Activated CD4-positive, alpha-beta T cell treated with anti-CD3 and anti-CD28 coated beads for 1 hour (primary cell): Measurements from ENCODE around the gene KRTAP5-5.
"Not testable (repeated sequence)": the region's sequence is repeated elsewhere in the genome, so short reads cannot be mapped to it uniquely, and the experiment has no call there.

Experiments
- DNase-seq: peaks from one replicate; pipeline ENCODE4 v3.0.0-alpha.2; 2020

The KRTAP5-5 gene

GRCh38 chr11:1629326-1630185 lies at the start of gene KRTAP5-5:
KRTAP5-5 (plus strand) TSS chr11:1629775; CDS start chr11:1629841, 66 bp downstream.
- no peak for DNase-seq

DNA sequence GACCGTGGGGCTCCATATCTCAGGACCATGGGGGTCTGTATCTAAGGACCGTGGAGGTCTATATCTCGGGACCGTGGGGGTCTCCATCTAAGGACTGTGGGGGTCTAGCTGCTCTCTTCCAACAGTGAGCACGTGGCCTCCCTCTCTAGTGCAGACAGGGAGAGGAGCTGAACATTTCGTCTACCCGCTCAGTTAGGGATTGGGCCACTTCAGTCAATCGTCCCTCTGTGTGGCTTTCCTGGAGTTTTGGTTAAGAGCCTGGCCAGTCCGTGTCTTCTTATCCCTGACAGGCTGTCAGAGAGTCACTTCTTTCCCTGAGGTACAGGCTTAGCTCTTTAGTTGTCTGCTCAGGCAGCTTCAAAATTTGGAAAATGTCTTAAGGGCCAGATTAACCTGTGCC lies 47.6 kb upstream of the KRTAP5-5 start:
- no peak for DNase-seq

- DNase-seq, result not testable (repeated sequence)
These were observed 46.7 kb upstream of the KRTAP5-5 start for GRCh38 chr11:1582909-1583308.

- DNase-seq, result not testable (repeated sequence)
These were observed 44.8 kb upstream of the KRTAP5-5 start, which contains the start of gene KRTAP5-1 for GRCh38 chr11:1584661-1585370. KRTAP5-1 (minus strand) TSS chr11:1585283; CDS start chr11:1585249, 34 bp downstream.

GRCh38 chr11:1586699-1587098 lies 42.9 kb upstream of the KRTAP5-5 start:
- no peak for DNase-seq

DNA sequence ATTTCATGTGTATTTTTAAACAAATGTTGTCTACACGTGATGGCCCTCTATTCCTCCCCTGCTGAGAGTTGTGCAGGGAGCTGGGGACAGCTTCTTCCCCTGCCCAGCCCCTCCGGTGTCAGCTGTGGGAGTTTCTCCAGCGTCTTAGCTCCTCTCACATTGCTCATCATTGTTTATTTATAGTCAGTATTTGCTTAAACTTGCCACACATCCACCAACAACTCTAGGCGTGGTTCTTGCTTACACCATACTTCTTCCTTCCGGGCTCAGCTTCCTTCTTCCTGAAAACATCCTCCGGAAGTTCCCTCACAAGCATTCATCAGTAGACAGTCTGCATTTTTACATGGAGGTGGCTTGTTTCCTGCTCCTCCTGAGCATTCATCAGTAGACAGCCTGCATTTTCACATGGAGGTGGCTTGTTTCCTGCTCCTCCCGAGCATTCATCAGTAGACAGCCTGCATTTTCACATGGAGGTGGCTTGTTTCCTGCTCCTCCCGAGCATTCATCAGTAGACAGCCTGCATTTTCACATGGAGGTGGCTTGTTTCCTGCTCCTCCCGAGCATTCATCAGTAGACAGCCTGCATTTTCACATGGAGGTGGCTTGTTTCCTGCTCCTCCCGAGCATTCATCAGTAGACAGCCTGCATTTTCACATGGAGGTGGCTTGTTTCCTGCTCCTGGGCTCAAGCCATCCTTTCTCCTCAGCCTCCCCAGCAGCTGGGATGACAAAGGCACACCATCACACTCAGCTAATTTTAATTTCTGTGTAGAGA lies 40.2 kb upstream of the KRTAP5-5 start:
- not testable (repeated sequence) for DNase-seq

DNA sequence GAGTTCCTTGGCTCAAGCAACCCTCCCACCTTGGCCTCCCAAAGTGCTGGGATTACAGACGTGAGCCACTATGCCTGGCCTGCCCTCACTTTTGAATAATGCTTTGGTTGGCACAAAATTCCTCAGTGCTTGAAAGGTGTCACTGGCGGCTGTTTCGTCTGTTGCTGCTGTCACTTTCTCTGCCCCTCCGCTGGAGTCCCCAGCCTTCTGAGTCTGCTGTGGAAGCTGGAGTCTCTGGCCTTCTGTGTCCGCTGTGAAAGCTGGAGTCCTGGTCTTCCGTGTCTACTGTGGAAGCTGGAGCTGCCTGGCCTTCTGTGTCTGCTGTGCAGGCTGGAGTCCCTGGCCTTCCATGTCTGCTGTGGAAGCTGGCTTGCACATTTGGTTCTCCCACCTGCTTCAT lies 39.6 kb upstream of the KRTAP5-5 start:
- no peak for DNase-seq

GRCh38 chr11:1592628-1593027 lies 36.9 kb upstream of the KRTAP5-5 start:
- no peak for DNase-seq

DNA sequence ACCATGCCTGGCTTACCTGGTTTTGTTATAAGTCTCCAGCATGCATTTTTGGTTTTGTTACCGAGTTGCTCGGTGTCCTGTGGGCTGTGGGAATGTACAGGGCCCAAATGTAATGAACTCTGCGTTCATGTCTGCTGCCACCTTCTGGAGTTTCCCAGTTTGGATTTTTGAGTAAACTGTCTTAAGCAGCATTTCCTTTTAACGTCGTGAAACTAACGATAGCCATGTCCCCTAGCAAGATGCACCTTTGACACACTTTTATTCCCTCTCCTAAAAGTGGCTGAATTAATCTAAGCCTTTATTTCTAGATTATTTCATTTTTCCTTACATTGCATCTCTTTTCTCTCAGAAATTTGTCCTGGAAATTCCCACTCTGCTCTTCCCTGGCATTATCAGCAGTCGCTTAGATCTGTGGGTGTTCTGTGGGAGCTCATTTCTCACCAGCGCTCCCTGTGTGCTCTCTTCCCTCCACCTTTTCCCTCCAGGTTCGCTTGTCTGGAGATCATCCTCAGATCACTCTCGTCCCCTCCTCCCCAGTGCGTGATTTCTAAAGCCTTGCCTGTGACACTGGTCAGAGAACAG lies 33.5 kb upstream of the KRTAP5-5 start:
- DNase-seq, result not testable (repeated sequence)

- not testable (repeated sequence) for DNase-seq
These were observed 32.9 kb upstream of the KRTAP5-5 start for GRCh38 chr11:1596576-1597121.

DNA sequence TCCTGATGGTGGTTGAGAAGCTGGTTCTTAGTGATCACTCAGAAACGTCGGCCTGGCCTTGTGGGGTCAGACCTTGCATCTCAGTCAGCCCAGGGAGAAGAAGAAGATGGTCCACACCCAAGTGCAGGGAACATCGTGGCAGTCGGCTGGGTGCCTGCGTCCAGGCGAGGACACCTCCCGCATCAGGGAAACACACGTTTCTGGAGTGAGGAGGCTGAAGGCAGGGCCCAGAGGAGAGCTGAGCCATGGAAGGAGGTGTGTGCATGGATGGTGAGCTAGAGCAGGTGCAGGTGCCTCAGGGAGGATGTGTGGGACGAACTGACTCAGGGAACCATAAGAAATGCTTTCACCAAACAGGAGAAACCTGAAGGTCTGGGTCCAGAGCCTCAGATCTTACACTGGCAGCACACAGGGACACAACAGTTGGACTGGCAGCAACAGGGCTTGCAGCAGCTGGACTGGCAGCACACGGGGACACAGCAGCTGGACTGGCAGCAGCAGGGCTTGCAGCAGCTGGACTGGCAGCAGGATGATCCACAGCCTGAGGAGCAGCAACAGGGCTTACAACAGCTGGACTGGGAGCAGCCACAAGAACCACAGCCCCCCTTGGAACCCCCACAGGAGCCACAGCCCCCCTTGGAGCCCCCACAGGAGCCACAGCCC lies 32.1 kb upstream of the KRTAP5-5 start:
- DNase-seq, result no peak

DNA sequence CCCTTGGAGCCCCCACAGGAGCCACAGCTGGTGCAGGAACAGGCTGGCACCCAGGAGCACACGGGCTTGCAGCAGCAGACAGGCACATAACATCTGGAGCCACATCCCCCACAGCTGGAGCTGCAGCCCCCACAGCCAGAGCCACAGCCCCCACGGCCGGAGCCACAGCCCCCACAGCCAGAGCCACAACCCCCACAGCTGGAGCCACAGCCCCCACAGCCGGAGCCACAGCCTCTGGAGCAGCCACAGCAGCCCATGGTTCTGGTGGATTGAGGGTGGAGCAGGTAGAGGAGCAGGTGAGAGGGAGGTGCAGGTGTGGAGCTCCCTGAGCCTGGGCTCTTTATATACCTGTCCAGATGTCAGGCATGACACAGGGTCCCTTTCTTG lies 31.6 kb upstream of the KRTAP5-5 start, which contains the start of gene KRTAP5-2:
Gene KRTAP5-2 (minus strand): TSS at position 301 of the 387 bp plus-strand sequence. CDS start 44 bp downstream, at position 257.
- no peak for DNase-seq

DNA sequence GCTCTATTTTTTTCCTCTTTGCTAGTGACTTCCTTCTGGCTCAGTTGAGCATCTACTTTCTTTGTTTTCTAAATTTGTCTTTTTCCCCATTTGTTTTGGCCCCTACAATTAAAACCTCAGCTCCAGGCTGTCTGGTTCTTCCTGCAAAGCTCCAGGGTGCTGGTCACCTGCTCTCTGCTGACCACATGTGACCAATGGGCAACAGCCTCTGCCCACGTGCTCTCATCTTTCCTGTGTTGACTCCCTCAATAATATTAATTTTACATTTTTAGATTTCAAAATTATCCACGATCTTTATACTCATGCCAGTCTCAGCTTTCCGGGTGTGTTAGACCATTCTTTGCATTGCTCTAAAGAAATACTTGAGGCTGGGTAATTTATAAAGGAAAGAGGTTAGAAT lies 31.2 kb upstream of the KRTAP5-5 start:
- DNase-seq, result not testable (repeated sequence)

DNA sequence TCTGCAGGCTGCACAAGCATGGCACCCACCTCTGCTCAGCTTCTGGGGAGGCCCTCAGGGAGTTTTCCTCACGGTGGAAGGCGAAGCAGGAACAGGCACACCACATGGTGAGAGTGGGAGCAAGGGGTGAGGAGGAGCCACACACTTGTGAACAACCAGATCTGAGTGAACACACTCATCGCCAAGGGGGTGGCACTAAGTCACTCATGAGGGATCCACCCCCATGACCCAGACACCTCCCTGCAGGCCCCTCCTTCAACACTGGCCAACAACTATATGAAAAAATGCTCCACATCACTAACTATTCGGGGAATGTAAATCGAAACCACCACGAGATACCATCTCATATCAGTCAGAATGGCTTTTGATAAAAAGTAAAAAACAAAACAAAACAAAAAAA lies 30.8 kb upstream of the KRTAP5-5 start:
- no peak for DNase-seq

DNA sequence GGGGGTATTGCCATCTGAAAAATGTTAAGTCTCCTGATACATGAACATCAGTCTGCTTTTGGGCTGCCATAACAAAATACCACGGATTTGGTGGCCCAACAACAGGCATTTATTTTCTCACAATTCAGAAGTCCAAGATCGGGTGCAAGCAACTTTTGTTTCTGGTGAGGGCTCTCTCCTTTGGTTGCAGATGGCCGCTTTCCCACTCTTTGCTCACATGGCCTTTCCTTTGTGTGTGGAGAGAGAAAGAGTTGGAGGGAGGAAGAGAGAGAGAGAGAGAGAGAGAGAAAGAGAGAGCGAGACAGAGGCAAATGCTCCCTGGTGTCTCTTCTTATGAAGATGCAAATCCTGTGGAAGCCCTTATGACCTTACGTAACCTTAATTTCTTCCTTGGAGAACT lies 28.9 kb upstream of the KRTAP5-5 start:
- DNase-seq, result no peak

DNA sequence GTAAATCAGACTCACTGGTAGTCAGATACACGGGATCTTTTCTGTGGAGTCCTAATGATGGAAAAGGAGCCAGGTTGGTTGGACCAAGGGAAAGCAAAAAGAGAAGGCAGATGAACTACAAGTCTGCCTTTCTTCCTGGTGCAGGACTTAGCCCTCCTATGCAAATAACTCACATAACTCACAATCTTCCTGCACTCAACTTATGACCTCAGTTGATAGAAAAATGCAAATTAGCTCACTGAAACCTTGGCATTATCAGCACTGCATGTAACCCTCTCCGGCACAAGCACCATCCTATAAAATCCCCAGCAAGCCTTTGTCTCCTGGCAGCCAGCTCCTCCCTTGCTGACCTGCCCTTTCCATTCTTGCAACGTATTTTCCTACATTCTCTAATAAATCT lies 27.9 kb upstream of the KRTAP5-5 start:
- not testable (repeated sequence) for DNase-seq

DNA sequence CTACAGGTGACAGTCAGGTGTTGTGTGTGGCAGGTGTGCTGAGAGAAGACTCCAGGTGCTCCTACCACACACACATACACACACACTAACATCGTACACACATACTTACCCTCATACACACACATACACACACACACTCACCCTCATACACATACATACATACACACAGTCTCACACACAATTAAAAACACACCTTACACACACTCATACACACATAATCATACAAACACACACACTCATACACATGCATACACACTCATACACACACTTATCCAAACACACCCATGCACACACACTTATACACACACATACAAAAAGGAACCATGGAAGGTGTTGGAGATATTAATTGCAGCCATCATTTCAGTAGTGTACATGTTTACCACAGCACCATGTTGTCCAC lies 25.9 kb upstream of the KRTAP5-5 start:
- no peak for DNase-seq

GRCh38 chr11:1604181-1604580 lies 25.4 kb upstream of the KRTAP5-5 start:
- no peak for DNase-seq

DNA sequence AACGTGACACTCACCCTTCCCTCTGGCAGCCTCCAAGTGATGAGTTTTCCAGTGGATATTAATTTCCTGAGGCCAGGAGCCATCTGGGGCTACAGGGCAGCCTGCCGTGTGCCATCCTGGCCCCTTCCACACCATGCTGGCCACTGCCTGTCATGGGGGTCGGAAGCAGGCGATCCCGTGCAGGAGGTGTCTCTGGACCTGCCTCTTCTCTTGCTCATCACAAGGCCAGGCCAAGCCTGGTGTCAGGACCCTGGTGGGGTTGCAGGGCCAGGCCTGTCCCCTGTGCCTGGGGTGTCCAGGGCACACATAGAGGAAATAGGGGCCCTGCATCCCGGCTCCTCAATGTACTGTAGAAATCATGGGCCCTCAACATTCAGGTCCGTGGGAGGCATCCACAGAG lies 24.9 kb upstream of the KRTAP5-5 start:
- no peak for DNase-seq

- not testable (repeated sequence) for DNase-seq
These were observed 23.7 kb upstream of the KRTAP5-5 start for GRCh38 chr11:1605923-1606322.

- not testable (repeated sequence) for DNase-seq
These were observed 22.3 kb upstream of the KRTAP5-5 start for GRCh38 chr11:1607156-1607845.
